GM18861 (cell line): Measurements from ENCODE around the gene ZNF394.

Experiments
- ATAC-seq: cut with Tn5 transposase; IDR thresholded peaks from one replicate; pipeline ENCODE4 v1.9.1; 2021; ENCODE audit not compliant: unreplicated experiment

Gene ZNF394

DNA sequence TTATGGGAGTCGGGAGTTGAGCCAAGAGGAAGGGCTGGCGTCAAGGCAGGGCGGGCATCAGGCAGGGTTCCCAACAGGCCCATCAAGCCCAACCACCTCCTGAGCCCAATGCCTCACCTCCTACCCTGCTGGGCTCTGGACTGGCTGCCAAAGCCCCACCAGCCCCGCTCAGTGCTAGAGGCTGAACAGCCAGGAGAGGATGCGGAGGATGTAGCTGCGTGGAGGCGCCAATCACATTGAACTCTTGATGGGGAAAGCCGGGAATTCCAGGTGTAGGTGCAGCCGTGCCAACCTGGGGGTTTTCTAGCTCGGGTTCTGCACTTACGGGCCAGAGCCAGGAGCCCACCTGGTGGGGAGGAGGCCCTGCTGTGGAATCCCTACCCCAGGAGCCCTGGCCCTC, 47.0 kb downstream of the ZNF394 start:
- no peak for ATAC-seq

DNA sequence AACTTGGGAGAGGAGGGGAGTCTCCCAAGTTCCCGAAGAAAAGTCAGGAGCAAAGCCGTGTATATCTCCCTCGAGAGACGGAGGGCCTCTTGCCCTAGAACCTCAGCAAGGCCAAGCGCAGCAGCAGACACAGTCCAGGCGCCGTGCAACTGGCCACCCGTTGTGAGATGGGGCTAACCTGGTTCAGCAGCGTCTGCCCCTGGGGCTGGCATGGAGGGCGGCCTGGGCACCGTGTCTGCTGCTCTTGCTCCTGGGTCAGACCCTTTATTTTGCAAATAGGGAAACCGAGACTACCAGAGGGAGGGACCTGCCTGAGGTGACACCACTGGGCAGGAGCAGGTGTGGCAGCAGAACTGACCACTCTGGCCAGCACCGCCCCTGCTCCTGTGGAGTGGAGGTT, 47.5 kb downstream of the ZNF394 start:
- no peak for ATAC-seq

DNA sequence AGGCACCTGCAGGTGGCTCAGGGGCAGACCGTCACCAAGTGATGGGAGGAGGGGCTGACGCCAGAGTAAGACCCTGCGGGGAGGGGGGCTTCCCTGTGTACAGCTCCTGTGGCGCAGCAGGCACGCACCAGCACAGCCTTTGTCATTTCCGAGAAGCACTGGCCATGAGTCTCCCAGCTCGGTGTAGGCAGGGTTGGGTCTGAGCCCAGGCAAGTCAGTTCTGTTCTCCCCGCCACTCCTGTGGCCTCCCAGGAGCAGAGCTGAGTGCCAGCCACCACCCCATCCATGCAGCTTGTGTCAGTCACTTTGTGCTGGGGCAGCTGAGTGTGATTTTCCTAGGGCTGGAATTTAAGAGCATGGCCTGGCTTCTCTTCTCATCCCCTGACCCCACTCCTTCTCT, 48.1 kb downstream of the ZNF394 start:
- ATAC-seq, result no peak

DNA sequence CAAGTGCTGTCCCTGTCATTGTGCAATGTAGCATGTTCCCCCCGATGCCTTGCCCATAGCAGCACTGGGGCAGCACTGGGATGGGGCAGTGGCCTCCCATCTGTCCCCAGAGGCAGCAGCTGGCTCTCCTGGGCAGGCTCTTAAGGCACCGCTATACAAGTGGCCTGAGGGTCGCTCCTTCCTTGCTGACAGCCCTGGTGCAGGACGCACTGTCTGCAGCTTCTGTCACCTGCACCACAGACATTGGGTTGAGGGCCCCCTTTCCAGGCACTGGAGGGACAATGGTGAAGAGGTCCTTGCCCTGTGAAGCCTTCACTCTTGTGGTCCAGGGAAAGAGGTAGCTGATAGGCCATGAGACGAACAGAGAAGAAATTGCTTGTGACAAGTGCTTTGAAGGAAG, 50.8 kb downstream of the ZNF394 start:
- ATAC-seq, result no peak

DNA sequence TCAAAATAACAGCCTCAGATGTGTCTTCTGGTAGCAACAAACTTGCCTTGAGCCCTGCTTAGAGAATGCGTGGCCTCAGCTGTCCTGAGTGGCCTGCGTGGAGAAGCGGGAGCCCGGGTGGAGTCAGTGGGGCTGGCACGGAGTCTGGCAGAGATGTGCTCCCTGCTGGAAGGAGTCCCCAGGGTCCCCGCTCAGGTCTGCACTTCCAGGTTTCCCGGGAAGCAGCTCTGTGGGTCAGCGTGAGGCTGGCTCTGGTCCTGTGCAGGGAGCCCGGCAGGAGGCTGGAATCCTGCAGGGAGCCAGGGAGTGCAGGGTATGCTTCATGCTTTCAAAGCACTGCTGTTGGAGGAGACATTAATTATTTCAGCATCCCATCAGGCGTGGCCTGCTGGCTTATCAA, 51.2 kb downstream of the ZNF394 start:
- no peak for ATAC-seq

DNA sequence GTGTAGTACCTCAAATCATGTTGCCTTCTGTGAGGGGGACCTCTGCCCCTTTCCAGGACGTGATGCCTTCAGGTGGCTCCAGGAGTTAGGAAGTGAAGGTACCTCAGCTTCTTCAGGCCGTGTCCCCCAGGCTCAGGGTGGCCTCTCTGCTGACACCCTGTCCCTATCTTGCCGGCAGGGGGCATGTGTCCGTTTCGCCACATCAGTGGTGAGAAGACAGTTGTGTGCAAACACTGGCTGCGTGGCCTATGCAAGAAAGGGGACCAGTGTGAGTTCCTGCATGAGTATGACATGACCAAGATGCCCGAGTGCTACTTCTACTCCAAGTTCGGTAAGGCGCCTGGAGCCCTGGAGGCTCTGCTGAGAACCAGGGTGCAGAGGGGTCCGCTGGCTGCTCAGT, 52.1 kb downstream of the ZNF394 start:
- ATAC-seq, result no peak

DNA sequence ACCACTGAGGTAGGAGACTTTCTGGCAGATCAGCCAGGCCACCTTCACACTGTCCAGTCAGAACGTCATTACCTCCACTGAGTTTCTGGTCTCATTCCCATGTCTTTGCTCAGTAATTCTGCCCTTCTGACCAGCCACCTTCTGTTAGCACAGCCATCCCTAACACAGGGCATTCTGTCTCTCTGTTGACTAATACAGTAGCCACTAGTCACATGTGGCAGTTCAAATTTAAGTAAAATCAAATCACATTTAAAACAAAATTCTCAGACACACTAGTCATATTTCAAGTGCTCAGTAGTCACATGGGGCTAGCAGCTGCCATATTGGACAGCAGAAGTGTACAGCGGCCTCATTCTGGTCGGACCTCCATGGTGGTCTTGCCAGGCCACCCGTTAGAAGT, 54.0 kb downstream of the ZNF394 start:
- ATAC-seq, result no peak
